ENCODE measurements around the gene GYS2.

The GYS2 gene

DNA sequence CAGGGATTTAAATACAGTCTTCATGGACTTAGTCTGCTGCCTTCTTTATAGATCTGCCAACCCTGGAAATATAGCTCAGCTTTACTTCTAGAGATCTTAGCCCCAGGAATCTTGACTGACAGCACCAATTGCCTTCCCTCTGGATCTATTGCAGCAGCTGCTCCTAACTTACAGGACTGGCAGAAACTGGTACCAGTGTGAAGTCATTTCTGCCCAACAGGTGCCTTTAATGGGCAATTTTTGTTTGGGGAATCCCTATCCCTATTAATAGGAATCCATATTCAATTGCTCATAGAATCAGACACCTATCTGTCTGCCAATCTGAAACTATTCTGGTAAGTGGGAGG lies 51.3 kb downstream of the GYS2 start:
- no peak for DNase-seq (ENCODE audit: low spot score)

DNA sequence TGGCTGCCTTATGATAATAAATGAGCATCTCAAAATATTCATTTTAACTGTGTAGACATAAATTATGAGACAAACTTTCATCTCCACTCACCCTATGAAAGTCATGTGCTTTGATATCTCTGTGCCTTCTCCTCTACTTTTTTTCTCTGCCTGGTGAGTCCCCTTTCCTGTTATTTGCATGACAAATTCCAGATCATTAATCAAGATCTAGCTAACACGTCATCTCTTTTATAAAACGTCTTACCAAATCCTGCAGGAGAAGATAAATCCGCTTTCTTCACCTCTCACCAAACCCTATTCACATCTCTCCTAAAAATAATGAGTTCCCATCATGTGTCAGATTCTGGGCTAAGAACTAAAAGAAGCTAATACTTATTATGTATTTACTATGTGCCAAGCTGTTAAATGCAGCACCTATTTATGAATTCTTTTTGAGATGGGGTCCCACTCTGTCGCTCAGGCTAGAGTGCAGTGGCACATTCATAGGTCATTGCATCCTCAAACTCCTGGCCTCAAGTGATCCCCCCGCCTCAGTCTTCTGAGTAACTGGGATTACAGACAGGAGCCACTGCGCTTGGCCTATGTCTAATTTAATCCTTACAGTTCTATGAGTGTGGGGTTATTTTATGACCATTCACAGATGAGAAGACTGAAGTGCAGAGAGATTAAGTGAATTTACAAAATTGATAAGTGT lies 51.9 kb downstream of the GYS2 start:
- no peak for DNase-seq (ENCODE audit: low spot score)

DNA sequence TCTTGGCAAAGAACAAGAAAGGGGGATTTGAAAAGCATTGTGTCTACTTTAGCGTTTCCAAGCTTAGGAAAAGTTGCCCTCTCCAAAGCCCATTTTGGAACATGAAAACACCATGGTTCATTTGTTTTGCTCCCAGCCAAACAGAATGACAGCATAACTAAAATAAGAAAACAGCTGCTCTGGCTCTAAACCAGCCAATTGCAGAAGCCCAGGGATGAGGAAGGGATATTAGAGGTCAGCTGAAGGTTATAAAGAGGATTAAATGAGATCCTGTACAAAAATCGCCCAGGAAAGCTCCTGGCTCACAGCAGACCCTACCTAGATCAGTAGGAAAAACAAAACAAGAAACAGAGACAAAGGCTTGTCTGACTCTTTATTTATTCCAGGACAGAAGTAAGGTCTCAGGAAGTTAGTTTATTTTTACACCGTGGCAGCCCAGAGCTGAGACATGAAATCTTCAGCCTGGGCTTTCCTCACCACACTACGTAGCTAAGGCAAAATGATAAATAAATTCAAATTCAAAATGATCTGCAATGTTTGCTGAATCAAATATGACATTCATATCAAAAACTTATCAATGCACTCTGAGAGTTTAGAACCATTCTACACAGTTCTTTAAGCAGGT lies 52.7 kb downstream of the GYS2 start:
- peak; percentile 74 for DNase-seq (ENCODE audit: low spot score)

DNA sequence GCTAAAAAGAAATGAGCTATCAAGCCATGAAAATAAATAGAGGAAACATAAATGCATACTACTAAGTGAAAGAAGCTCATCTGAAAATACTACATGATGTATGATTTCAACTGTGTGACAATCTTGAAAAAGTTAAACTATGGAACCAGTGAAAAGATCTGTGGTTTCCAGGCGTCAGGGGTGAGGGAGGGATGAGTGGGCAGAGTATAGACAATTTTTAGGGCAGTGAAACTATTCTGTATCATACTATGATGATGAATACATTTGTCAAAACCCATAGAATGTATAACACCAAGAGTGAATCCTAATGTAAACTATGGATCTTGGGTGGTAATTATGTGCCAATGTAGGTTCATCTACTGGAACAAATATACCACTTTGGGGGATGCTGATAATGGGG lies 57.2 kb downstream of the GYS2 start:
- DNase-seq (ENCODE audit: low spot score) = no peak

DNA sequence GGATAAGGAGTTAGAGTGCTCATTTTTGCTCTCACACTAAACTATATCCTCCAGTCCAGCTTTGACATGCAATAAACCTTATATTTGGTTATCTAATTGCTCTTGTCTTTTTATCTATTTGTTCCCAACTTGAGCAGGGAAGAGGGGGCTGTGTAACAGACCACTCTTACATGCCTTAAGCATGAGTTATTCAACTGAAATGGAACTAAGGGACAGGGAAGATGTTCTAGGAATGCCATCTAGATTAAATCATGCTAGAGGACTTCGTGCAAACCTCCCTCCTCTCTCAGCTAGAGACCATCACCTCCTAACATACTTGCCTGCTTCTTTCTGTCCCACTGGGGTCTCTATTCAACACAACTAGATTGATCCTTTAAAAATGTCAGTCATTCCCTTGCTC lies 57.9 kb downstream of the GYS2 start:
- DNase-seq (ENCODE audit: low spot score) = no peak

DNA sequence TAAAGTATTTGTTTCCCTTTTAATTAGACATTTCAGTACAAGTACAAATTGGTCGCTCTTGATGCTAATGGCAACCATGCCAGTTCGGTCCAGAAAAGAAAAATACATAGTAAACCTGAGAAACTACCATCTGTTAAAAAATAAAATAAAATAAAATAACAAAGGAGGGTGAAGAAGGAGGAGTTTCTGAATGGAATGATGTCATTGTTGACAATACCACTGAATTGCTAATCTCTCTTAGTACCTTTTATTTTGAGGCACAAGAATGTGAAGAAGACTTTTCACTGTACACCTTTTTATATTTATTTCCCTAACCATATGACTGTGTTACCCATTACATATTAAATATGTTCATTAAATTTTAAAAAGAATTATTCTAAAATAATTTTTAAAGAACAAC lies 59.1 kb downstream of the GYS2 start:
- DNase-seq (ENCODE audit: low spot score) = no peak

DNA sequence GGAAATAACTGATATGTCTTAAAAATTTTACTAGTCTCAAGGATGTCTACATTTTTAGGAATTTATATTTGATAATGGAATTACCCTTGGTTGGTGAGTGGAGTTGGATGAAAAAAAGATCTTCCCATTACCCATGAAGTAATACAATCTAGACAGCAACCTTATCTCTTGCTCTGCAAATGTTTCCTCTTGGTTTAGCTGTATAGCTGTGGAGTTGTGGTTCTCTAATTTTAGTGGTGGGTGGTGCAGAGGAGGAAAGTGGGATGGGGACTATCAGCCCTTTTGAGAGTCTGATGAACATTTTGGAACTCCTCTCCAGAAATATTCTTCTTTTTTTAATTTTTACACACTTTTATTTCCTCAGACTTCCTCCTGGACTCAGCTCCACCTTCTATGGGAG lies 61.5 kb downstream of the GYS2 start:
- DNase-seq (ENCODE audit: low spot score) = no peak

DNA sequence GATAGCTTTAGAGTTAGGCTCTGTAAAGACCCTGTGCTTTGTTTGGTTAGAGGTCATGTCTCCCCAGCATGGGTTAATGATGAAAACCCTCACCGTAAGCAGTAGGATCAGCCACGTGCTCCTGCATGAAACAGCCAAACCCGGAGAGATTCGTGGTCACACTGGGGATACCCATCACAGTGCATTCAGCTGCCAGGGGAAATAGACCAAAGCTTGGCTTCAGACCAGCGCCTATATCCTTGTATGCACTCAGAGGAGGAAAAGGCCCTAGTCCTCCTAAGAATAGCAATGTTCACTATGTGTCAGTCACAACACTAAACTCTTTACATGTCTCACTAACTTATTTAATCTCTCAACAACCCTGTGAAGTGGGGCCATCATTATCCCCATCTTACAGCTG lies 62.2 kb downstream of the GYS2 start:
- DNase-seq (ENCODE audit: low spot score) = no peak

DNA sequence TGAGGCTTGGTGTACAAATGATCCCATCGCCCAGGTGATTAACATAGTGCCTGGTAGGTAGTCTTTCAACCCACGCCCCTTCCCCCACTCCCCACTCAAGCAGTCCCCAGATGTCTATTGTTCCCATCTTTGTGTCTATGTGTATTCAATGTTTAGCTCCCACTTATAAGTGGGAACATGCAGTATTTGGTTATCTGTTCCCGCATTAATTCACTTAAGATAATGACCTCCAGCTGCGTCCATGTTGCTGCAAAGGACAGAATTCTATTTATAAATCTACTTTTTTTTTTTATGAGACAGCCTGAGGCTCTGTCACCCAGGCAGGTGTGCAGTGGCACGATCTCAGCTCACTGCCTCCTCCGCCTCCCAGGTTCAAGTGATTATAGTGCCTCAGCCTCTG lies 62.9 kb downstream of the GYS2 start:
- no peak for DNase-seq (ENCODE audit: low spot score)

DNA sequence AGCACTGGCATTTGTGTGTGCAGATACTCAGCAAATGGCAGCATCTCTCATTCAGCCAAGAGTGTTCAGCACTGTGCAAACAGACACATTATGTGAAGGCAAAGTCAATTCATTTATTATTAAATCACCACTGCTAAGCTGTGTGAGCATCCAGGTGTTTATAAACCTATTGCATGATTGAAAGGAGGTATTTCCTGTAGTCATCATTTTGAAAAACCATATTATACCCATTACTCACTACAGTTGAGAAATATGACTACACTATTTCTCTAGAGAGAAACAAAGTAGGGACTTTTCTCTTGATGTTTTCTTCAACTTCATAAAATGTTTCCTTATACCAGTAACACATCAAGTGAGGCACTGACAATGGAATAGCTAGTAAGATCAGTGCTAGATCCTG lies 64.8 kb downstream of the GYS2 start:
- no peak for DNase-seq (ENCODE audit: low spot score)

DNA sequence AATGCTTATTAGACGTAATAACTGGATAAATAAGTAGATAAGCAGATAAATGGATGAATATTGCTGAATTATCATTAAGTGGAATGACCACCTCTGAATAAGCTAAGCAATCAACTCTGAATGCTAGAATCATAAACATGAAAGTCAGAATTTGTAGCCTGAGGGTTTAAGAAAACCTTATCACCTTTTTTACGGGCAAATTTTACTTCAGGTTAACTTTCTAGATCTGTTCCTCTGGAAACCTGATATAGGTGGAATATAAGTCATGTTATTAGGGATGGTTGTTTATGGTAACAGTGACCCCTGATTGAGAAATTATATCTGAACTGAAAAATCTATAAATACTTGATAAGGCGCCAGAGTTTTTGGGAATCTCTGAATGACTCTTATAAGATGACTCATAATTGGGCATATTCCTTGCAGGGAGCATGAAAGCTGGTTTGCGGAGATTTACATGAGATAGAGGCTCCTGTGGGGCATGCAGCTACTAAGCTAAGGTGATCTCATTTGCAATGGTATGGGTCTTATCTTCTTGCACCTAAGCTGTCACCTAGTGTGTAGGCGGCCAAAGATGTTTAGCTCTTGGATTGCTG lies 66.5 kb downstream of the GYS2 start:
- DNase-seq (ENCODE audit: low spot score) = no peak

DNA sequence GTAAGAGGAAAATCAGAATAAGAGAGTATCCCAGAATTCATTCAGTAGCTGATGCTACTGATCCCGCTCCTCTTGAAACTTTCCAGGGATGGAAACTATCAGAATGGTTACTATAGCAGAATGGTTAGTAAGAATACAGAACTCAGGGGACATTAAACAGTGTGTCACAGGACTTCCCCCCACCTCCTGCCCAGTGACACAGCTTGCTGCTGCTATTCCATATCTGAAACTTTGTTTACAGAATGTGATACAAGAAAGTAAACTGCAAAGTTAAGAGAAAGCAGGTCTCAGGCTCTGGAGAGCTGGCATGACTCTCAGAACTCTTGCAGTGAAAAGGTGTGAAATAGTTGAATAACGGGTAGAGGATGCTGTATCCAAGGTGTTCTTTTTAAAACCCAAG lies 75.2 kb downstream of the GYS2 start:
- DNase-seq (ENCODE audit: low spot score) = no peak

DNA sequence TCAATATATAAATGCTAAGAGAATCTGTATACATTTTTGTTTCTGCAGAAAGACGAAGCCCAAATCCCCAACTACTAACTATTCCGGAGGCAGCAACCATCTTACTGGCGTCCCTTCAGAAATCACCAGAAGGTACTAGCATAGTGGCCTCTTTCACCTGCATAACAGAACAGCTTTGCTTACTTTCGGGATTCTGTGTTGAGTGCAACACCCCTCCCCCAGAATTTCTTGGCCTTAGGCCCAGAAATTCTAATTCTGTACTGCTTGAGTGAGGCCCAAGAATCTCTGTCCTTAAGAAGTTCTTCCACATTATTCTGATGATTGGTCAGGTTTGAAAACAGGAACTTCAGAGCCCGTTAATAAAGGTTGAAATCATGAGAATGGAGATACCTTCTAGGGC lies 75.7 kb downstream of the GYS2 start:
- DNase-seq (ENCODE audit: low spot score) = peak; percentile 35

DNA sequence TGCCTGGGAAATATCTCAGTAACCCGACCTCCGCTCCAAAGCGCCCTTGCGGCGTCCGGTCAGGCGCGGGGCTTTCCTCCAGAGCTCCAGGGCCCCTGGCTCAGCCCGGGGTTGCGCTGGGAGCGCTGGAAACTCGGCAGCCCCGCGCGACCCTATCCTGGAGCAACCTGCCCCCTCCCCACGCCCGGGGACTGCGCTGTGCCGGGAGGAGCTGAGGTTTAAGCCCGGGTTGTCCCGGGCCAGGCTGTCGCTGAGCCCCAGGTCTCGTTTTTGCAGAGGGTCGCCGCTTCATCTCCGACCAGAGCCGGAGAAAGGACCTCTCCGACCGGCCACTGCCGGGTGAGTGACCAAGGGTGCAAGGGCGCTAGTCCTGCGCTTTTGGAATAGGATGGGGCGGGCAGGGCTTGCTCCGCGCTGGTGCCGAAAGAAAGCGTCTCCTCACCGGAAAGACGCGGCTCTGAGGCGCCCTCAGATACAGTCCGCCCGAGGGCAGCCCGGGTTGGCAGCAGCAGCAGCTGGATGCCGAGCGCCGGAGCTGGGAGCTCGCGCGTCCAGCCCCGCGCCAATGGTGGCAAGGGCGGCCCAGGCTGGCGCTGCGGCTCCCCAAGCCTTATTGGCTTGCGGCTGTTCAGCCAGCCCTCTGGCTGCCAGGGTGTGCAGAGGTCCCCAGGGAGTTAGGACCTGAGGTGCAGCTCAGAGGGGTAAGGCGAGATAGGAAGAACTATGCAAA lies 77.0 kb downstream of the GYS2 start:
- peak; percentile 68 for DNase-seq (ENCODE audit: low spot score)

DNA sequence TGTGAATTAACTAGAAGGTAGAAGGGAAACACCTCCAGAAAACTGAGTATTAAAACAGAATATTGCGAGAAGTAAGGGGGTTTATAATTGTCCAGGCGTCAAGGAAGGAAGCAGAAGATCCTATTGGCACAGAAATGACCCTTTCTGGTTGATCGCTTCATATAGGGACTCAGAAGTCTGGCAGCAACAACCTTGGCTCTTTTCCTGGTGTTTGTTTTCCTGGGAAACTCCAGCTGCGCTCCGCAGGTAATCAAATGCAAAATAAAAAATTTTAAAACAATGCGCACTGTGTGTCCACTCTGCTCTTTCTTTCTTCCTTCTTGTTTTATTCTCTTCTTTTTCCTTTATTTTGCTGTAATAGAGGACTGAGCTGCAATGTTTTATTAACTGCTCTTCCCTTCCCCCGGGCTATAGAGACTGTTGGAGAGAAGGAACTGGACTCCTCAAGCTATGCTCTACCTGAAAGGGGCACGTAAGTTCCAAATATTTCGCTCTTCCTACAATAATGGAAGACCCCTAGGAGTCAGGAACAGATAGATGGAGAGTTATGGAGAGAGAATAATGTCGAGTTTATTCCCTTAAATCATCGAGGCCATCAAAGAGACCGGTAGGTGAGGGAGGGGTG lies 77.8 kb downstream of the GYS2 start:
- DNase-seq (ENCODE audit: low spot score) = peak; percentile 16

DNA sequence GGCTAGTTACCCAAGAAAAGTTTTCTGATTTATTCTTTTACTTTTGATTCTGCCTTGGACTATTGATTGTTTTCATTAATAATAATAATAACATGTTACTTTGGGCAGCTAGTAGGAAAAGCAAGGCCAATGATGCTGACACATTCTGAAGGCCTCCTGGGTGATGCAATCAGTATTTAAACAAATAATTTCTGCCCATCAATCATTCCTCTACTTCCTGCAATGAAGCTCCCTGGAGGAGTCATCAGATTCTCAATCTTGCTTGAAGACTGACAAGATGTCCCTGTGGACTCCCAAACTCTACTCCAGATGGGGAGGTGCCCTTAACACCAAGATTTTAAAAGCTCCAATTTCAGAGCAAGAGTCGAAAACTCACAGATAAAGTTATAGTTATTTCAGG lies 78.6 kb downstream of the GYS2 start, which contains the start of gene SPX:
TSS of gene SPX (plus strand) at position 244 of the 400 bp plus-strand sequence. CDS start 177 bp downstream, outside the sequence.
- no peak for DNase-seq (ENCODE audit: low spot score)

DNA sequence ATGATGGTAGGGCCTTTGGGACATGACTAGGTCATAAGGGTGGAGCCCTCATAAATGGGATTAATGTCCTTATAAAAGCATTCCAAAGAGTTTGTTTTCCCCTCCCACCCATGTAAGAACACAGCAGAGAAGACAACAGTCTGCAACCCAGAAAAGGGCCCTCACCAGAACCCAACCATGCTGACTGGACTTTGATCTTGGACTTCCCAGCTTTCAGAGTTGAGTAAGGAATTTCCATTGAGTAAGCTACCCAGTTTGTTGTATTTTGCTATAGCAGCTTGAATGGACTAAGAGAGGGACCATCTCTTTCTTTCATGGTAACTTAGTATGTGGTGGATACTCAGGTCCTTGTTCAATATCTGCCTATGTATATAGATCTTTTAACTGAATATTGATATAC lies 81.5 kb downstream of the GYS2 start:
- DNase-seq (ENCODE audit: low spot score) = no peak

DNA sequence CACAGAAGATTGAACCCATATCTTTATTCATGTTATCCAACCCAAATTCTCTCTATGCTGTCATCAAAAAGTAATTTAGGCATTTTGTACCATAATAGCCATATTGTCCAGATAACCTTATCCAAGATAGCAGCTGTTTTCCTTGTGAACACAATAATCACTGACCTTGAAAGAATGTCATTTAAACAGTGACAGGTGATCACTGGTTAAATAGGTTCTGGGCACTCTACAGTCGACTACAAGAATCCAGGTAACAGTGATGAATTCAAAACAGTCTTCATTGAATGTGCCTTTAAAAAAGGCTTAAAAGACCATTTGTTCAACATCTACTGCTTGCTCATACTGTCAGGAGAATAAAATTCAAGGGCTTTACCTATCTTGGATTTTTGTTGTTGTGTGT lies 83.1 kb downstream of the GYS2 start:
- DNase-seq (ENCODE audit: low spot score) = no peak

DNA sequence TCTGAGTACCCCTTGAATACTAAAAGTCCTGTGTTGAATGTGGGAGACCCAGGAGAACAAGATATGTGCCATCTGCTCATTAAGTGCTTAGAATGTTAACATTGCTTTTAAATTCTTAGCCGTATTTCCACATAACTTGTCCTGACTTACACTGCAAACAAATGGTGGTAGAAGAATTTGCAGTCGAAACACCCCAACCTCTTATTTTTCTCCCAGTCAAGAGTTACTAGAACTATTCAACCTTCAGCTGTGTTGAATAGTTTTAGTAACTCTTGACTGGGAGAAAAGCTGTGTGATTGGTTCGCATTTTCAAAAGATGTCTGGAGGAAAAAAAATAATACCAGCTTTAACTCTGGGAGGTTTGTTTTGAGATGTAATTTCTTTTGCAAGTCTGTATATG lies 86.2 kb downstream of the GYS2 start:
- DNase-seq (ENCODE audit: low spot score) = no peak

DNA sequence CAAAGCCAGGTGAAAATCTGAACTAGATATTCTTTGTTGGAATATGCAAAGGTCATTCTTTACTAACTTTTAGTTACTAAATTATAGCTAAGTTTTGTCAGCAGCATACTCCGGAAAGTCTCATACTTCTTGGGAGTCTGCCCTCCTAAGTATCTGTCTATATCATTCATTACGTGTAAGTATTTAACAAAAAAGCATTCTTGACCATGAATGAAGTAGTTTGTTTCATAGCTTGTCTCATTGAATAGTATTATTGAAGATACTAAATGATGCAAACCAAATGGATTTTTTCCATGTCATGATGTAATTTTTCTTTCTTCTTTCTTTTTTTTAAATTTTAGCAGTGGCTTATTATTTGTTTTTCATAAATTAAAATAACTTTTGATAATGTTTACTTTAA lies 88.4 kb downstream of the GYS2 start:
- no peak for DNase-seq (ENCODE audit: low spot score)

DNA sequence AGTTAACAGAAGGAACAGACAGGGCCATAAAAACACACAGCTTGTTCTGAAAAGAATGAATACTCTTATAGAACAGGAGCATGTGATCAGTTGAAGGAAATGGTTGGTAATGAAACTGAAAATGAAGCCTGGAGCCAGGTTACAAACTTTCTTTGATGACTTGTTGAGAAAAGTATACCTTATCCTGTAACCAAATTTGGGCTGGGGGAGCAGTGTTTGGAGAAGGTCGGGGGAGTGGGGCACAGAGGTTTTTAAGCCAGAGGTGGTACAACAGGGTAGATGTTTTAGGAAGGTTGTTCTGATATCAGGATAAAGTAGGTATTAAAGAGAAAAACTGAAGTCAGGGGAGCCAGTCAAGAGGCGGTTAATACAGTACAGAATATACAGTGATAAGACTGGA lies 94.9 kb downstream of the GYS2 start:
- DNase-seq (ENCODE audit: low spot score) = no peak

DNA sequence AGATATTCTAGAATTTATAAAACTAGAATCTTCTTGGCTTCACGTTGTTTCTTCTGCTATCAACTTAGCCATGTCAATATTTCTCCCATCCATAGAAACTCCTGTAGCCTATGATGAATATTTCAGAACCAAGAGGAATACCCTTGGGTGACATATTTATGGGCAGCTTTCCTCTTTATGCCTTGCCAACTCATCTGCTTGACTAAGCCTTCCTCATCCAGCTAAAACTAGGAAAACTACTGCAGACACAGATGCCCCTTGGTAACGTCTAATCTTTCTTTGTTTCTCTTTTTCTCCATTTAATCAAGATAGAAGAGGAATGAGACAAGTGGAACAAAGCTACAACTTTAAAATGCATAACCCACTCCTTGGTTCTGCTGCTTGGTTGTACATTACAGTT lies 96.8 kb downstream of the GYS2 start:
- DNase-seq (ENCODE audit: low spot score) = no peak

DNA sequence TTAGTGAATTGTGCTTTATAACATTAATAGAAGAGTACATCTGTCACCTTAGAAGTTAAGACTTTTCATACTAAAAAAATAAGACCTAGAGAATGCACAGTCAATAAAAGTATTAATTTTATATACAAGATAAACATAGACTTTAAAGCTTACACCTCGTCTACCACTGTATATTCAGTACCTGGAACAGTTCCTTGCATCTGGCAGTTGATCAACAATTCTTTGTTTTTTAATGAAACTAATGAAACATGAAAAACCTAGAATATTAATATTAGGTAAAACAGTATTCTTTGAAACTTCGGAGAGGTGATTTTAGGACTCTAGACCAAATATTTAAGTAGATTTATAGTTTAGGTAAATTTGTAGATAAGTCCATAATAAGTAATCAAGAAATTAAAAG lies 98.8 kb downstream of the GYS2 start:
- no peak for DNase-seq (ENCODE audit: low spot score)
